MM.1S (cell line): ENCODE measurements around the gene SLBP.

Source experiments
- DNase-seq: peaks from one replicate; pipeline ENCODE4 v3.0.0-alpha.2; 2015
- H2AFZ ChIP-seq: fragments of 300-600 bp; sonication (generic); 2 replicates; pipeline ENCODE4 v1.6.0; 2016; ENCODE audit warnings: antibody characterized with exemption, low read length
- H3F3A ChIP-seq: fragments of 300-600 bp; sonication (generic); 2 replicates; pipeline ENCODE4 v1.6.1; 2016; ENCODE audit warnings: mild to moderate bottlenecking, antibody characterized with exemption, low read length, moderate library complexity, mixed read lengths; ENCODE audit not compliant: insufficient read depth
- H3K27ac ChIP-seq: fragments of 300-600 bp; sonication (generic); 2 replicates; pipeline ENCODE4 v1.5.1; 2016; ENCODE audit warnings: mild to moderate bottlenecking, low read length
- H3K27me3 ChIP-seq: fragments of 300-600 bp; sonication (generic); replicated peaks from 2 replicates; pipeline ENCODE4 v1.6.0; 2016; ENCODE audit warnings: low read length; ENCODE audit not compliant: insufficient read depth
- H3K36me3 ChIP-seq: fragments of 300-600 bp; sonication (generic); replicated peaks from 2 replicates; pipeline ENCODE4 v1.6.1; 2016; ENCODE audit warnings: mild to moderate bottlenecking, low read length, mixed read lengths; ENCODE audit not compliant: insufficient read depth
- H3K4me1 ChIP-seq: fragments of 300-600 bp; sonication (generic); 2 replicates; pipeline ENCODE4 v1.6.1; 2016; ENCODE audit warnings: low read length, mixed read lengths
- H3K4me2 ChIP-seq: fragments of 300-600 bp; sonication (generic); 2 replicates; pipeline ENCODE4 v1.6.0; 2016; ENCODE audit warnings: low read depth, low read length
- H3K4me3 ChIP-seq: fragments of 300-600 bp; sonication (generic); 2 replicates; pipeline ENCODE4 v1.5.1; 2016; ENCODE audit warnings: low read length, mixed read lengths
- H3K79me2 ChIP-seq: fragments of 300-600 bp; sonication (generic); 2 replicates; pipeline ENCODE4 v1.6.1; 2016; ENCODE audit warnings: mixed run types, low read length, mixed read lengths
- H3K9ac ChIP-seq: fragments of 300-600 bp; sonication (generic); 2 replicates; pipeline ENCODE4 v1.6.1; 2016; ENCODE audit warnings: low read length, mixed read lengths
- H3K9me2 ChIP-seq: fragments of 300-600 bp; sonication (generic); replicated peaks from 2 replicates; pipeline ENCODE4 v1.6.1; 2016; ENCODE audit warnings: mild to moderate bottlenecking, low read length, mixed read lengths; ENCODE audit not compliant: insufficient read depth
- H3K9me3 ChIP-seq: fragments of 300-600 bp; sonication (generic); replicated peaks from 2 replicates; pipeline ENCODE4 v1.6.1; 2016; ENCODE audit warnings: mild to moderate bottlenecking, low read length, mixed read lengths; ENCODE audit not compliant: insufficient read depth
- H4K20me1 ChIP-seq: fragments of 300-600 bp; sonication (generic); 2 replicates; pipeline ENCODE4 v1.6.1; 2016; ENCODE audit warnings: mild to moderate bottlenecking, low read length, moderate library complexity, mixed read lengths; ENCODE audit not compliant: insufficient read depth
- CTCF ChIP-seq: fragments of 300-600 bp; sonication (generic); IDR thresholded peaks from 2 replicates; pipeline ENCODE4 v1.5.1; 2016; ENCODE audit warnings: antibody characterized with exemption, low read length, mixed read lengths
- EZH2 ChIP-seq: fragments of 300-600 bp; sonication (generic); optimal IDR thresholded peaks from 2 replicates; pipeline ENCODE3; 2017; ENCODE audit warnings: low read depth, mild to moderate bottlenecking, antibody characterized with exemption, low read length, mixed read lengths
- EZH2phosphoT487 ChIP-seq: fragments of 300-600 bp; sonication (generic); IDR thresholded peaks from 2 replicates; pipeline ENCODE4 v1.6.1; 2018; ENCODE audit warnings: antibody characterized with exemption, low read length

Gene SLBP

GRCh38 chr4:1663549-1663948 lies 48.6 kb downstream of the SLBP start:
- TF ChIP-seq EZH2phosphoT487: no peak
- no peak for TF ChIP-seq CTCF
- TF ChIP-seq EZH2: no peak
- H3K4me3 ChIP-seq: no peak overlapping the region
- no peak overlapping the region for H2AFZ ChIP-seq
- no peaks in the 10 kb centered on the region for H3K27me3 ChIP-seq
- no peaks in the 10 kb centered on the region for H3K4me1 ChIP-seq
- no peaks in the 10 kb centered on the region for H3K36me3 ChIP-seq
- no peaks in the 10 kb centered on the region for H3F3A ChIP-seq
- no peaks in the 10 kb centered on the region for H3K9me2 ChIP-seq
- no peaks in the 10 kb centered on the region for H3K79me2 ChIP-seq
- H3K27ac ChIP-seq: no peak overlapping the region
- no peaks in the 10 kb centered on the region for H4K20me1 ChIP-seq
- no peaks in the 10 kb centered on the region for H3K9me3 ChIP-seq
- no peak for DNase-seq
- H3K4me2 ChIP-seq: no peak overlapping the region
- H3K9ac ChIP-seq: no peak overlapping the region

- Histone ChIP-seq H3K27me3 (no peaks in the 10 kb centered on the region), H3K9me2 (no peaks in the 10 kb centered on the region), H3K4me2 (no peak overlapping the region), H3K27ac (no peak overlapping the region), H2AFZ (no peak overlapping the region), H3K4me3 (no peak overlapping the region), H3F3A (no peaks in the 10 kb centered on the region), H3K36me3 (no peaks in the 10 kb centered on the region), H3K9ac (no peak overlapping the region), H3K4me1 (no peaks in the 10 kb centered on the region), H3K79me2 (no peaks in the 10 kb centered on the region), H3K9me3 (no peaks in the 10 kb centered on the region), H4K20me1 (no peaks in the 10 kb centered on the region)
- TF ChIP-seq CTCF (no peak), EZH2phosphoT487 (no peak), EZH2 (no peak)
- no peak for DNase-seq
Measured at GRCh38 chr4:1661695-1662094, 50.4 kb downstream of the SLBP start.

GRCh38 chr4:1660948-1661677 lies 51.0 kb downstream of the SLBP start:
- DNase-seq: no peak
- H3K9ac ChIP-seq: no peak overlapping the region
- no peaks in the 10 kb centered on the region for H4K20me1 ChIP-seq

More at GRCh38 chr4:1660948-1661677, 51.0 kb downstream of the SLBP start:
- TF ChIP-seq EZH2phosphoT487: no peak
- TF ChIP-seq CTCF: no peak
- TF ChIP-seq EZH2: no peak
- H3K4me2 ChIP-seq: no peak overlapping the region
- H3K27ac ChIP-seq: no peak overlapping the region
- H3K36me3 ChIP-seq: no peaks in the 10 kb centered on the region
- no peak overlapping the region for H3K4me3 ChIP-seq
- no peaks in the 10 kb centered on the region for H3K27me3 ChIP-seq
- no peaks in the 10 kb centered on the region for H3K9me2 ChIP-seq
- H2AFZ ChIP-seq: no peak overlapping the region
- H3F3A ChIP-seq: no peaks in the 10 kb centered on the region
- no peaks in the 10 kb centered on the region for H3K9me3 ChIP-seq
- H3K79me2 ChIP-seq: no peaks in the 10 kb centered on the region
- H3K4me1 ChIP-seq: no peaks in the 10 kb centered on the region
